Keratinocyte (primary cell): Measurements from ENCODE around the gene TGM4. TPM values are rescaled to one million over a fixed set of nuclear protein-coding genes. Genes with fewer than 3 reads are reported as not detected.

ENCODE experiments used
- DNase-seq: peaks from one replicate; pipeline ENCODE4 v3.0.0-alpha.2; 2011; ENCODE audit warnings: low read depth, missing footprints, low spot score
- FAIRE-seq: peaks from 2 replicates; lab custom pipeline; 2011; peaks lifted over from hg19 to GRCh38; lab: Jason Lieb, UNC
- H2AFZ ChIP-seq: 2 replicates; pipeline ENCODE4 v1.6.0; 2012; ENCODE audit warnings: low read length, control low read depth, inconsistent platforms; ENCODE audit not compliant: control insufficient read depth
- H3K27ac ChIP-seq: 2 replicates; pipeline ENCODE4 v1.5.1; 2011; ENCODE audit warnings: low read length; ENCODE audit not compliant: control insufficient read depth, insufficient read depth
- H3K27me3 ChIP-seq: 3 replicates; pipeline ENCODE4 v1.6.0; 2011; ENCODE audit warnings: low read length; ENCODE audit not compliant: control insufficient read depth, insufficient read depth; ENCODE audit errors: extremely low read depth
- H3K36me3 ChIP-seq, 2 experiments: 2 replicates in 1 of 2; 3 replicates in 1 of 2; pipeline ENCODE4 v1.5.1; 2011; ENCODE audit warnings: low read length in 2 of 2, mild to moderate bottlenecking in 1 of 2; ENCODE audit not compliant: control insufficient read depth in 2 of 2, insufficient read depth in 2 of 2; ENCODE audit errors: extremely low read depth in 1 of 2
- H3K4me1 ChIP-seq: 3 replicates; pipeline ENCODE4 v1.5.1; 2011; ENCODE audit warnings: low read length; ENCODE audit not compliant: control insufficient read depth, insufficient read depth; ENCODE audit errors: extremely low read depth
- H3K4me2 ChIP-seq: 3 replicates; pipeline ENCODE4 v1.6.0; 2011; ENCODE audit warnings: low read depth, low read length; ENCODE audit not compliant: control insufficient read depth, insufficient read depth; ENCODE audit errors: extremely low read depth
- H3K4me3 ChIP-seq, 3 experiments: fragments of 200-600 bp in 1 of 3; sonication (generic) in 1 of 3; 2 replicates in 2 of 3; 3 replicates in 1 of 3; pipeline ENCODE4 v1.5.1; 2011 to 2016; ENCODE audit warnings: low read length in 3 of 3, mild to moderate bottlenecking in 3 of 3, control low read depth in 2 of 3, inconsistent platforms in 1 of 3, low read depth in 1 of 3, mixed read lengths in 1 of 3, mixed run types in 1 of 3, moderate library complexity in 1 of 3; ENCODE audit not compliant: control insufficient read depth in 2 of 3, insufficient read depth in 2 of 3; ENCODE audit errors: extremely low read depth in 1 of 3
- H3K79me2 ChIP-seq: 2 replicates; pipeline ENCODE4 v1.6.0; 2012; ENCODE audit warnings: low read length; ENCODE audit not compliant: control insufficient read depth, insufficient read depth
- H3K9ac ChIP-seq: 3 replicates; pipeline ENCODE4 v1.6.0; 2011; ENCODE audit warnings: low read length; ENCODE audit not compliant: control insufficient read depth, insufficient read depth; ENCODE audit errors: extremely low read depth
- H3K9me1 ChIP-seq: 3 replicates; pipeline ENCODE4 v1.6.0; 2011; ENCODE audit warnings: low read length; ENCODE audit not compliant: control insufficient read depth, insufficient read depth; ENCODE audit errors: extremely low read depth
- H3K9me3 ChIP-seq: 2 replicates; pipeline ENCODE4 v1.5.1; 2012; ENCODE audit warnings: low read depth, low read length; ENCODE audit not compliant: control insufficient read depth
- H4K20me1 ChIP-seq: 3 replicates; pipeline ENCODE4 v1.6.0; 2011; ENCODE audit warnings: low read length; ENCODE audit not compliant: control insufficient read depth, insufficient read depth; ENCODE audit errors: extremely low read depth
- CTCF ChIP-seq, 3 experiments: IDR thresholded peaks in 1 of 3; conservative IDR thresholded peaks in 1 of 3; optimal IDR thresholded peaks in 1 of 3; 2 replicates in 2 of 3; 3 replicates in 1 of 3; pipeline versions ENCODE3 to v1.5.1; 2011; ENCODE audit warnings: low read length in 3 of 3, mild to moderate bottlenecking in 3 of 3, moderate library complexity in 2 of 3, control low read depth in 1 of 3, inconsistent platforms in 1 of 3; ENCODE audit not compliant: insufficient read depth in 2 of 3; ENCODE audit errors: extremely low read depth in 1 of 3
- EZH2 ChIP-seq: IDR thresholded peaks from one replicate; pipeline ENCODE4 v1.6.1; 2012; ENCODE audit warnings: inconsistent platforms, mild to moderate bottlenecking, low read length, moderate library complexity
- dilution Hi-C: fragments of 300-500 bp; cut with MboI; formaldehyde crosslinking; loops from one replicate; pipeline ENCODE4 v1.7.0; 2020; ENCODE audit warnings: low sequenced_read_pairs; ENCODE audit not compliant: extremely low pct_ligation_motif_present
- polyA plus RNA-seq, 5 experiments: library from polyadenylated mRNA; depleted of rRNA in 3 of 5; stranded (reverse) in 3 of 5; stranded (forward) in 1 of 5; unstranded in 1 of 5; fragments of >200 nt; gene quantifications; 1 replicate in 1 of 5; 2 replicates in 3 of 5; 3 replicates in 1 of 5; pipeline versions ENCODE4 v1.2.1 to v1.2.3, GENCODE V29; 2011 to 2012; ENCODE audit warnings: missing spikeins in 2 of 5, low read depth in 1 of 5, low replicate concordance in 1 of 5

Gene TGM4
- polyA plus RNA-seq, 1 donor (not counting 4 experiments of a cell fraction or from before 2014, with no cell fraction given) = 1.3 TPM

GRCh38 chr3:44939581-44940036 is 65.2 kb downstream of the TGM4 start:
- Histone ChIP-seq H4K20me1 (peaks cover 9% of the 10 kb centered on the region), H3K36me3 (peaks cover 32 to 49% of the 10 kb centered on the region in 2 experiments), H3K79me2 (peaks cover 33% of the 10 kb centered on the region), H3K4me2 (no peak overlapping the region), H3K9me1 (peaks cover 2% of the 10 kb centered on the region), H3K9ac (no peak overlapping the region), H3K27ac (no peak overlapping the region), H3K9me3 (no peaks in the 10 kb centered on the region), H3K4me3 (no peak overlapping the region), H2AFZ (no peak overlapping the region), H3K27me3 (no peaks in the 10 kb centered on the region), H3K4me1 (peaks cover 9% of the 10 kb centered on the region)
- dilution Hi-C loops = no loop called here
- FAIRE-seq (no peak), DNase-seq (no peak)
- TF ChIP-seq CTCF (optimal IDR thresholded peaks at IDR 0.05 in 1 of 3, IDR thresholded peaks at IDR 0.05 in 1 of 3, conservative IDR thresholded peaks at IDR 0.05 in 1 of 3; ENCODE audit: extremely low read depth in 1 of 3, insufficient read depth in 2 of 3, low read length in 3 of 3) = no peak
- TF ChIP-seq EZH2 = no peak

DNA sequence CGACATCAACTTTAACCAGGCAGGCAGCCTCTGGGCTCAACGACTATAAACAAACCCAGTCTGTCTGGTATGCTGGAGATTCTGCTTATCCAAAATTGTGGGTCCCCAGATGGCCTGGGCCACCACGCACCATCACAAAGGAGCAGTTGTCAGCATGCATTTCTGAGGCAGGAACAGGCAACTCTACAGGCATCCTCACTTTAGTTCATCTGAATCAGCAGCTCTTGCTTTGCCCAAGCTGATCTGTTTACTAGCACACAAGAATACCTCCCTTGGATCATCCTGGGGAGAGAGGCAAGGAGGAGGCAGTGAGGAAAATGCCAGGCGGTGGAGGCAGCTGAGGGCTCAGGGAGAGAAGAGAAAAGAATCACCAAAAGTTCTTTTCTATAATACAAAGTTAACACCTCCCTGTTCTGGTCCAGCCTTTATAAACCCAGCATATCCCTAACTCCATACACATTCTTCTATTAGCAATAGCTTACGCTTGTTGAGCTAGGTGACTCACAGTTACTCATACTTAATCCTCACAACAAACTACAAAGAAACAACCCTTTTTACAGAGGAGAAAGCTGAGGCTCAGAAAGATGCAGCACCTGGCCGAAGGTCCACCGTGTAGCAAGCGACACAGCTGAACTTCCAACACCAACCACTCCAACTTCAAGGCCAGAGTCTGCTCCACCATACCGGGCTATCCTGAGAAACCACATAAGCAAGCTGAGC is 68.0 kb downstream of the TGM4 start:
- Histone ChIP-seq H3K79me2 (peaks cover 24% of the 10 kb centered on the region), H3K27ac (peak overlapping the region; percentile 58), H3K4me2 (peak overlapping the region; percentile 13), H3K4me1 (peaks cover 9% of the 10 kb centered on the region), H3K36me3 (peaks cover 35 to 49% of the 10 kb centered on the region in 2 experiments), H3K9me3 (no peaks in the 10 kb centered on the region), H3K9ac (no peak overlapping the region), H3K4me3 (no peak overlapping the region), H4K20me1 (peaks cover 9% of the 10 kb centered on the region), H3K9me1 (peaks cover 2% of the 10 kb centered on the region), H2AFZ (no peak overlapping the region), H3K27me3 (no peaks in the 10 kb centered on the region)
- DNase-seq (no peak), FAIRE-seq (peak; percentile 86)
- dilution Hi-C loops = no loop called here
- TF ChIP-seq EZH2 (no peak), CTCF (optimal IDR thresholded peaks at IDR 0.05 in 1 of 3, IDR thresholded peaks at IDR 0.05 in 1 of 3, conservative IDR thresholded peaks at IDR 0.05 in 1 of 3; ENCODE audit: extremely low read depth in 1 of 3, insufficient read depth in 2 of 3, low read length in 3 of 3) (no peak)
